Urinary bladder (tissue), 4 donors: ENCODE data around the gene CPLX3. TPM values are rescaled to one million over a fixed set of nuclear protein-coding genes. Genes with fewer than 3 reads are reported as not detected.
A peak's percentile ranks its signal among the peaks of the same experiment; 100 is the strongest.

Source experiments
- DNase-seq: peaks from one replicate; pipeline ENCODE4 v3.0.0-alpha.2; 2015; ENCODE audit errors: extremely low spot score
- H3K27ac ChIP-seq: one replicate; pipeline ENCODE4 v1.5.1; 2013; ENCODE audit warnings: low read depth, mild to moderate bottlenecking, moderate library complexity
- H3K36me3 ChIP-seq: one replicate; pipeline ENCODE4 v1.6.1; 2013; ENCODE audit warnings: mild to moderate bottlenecking, moderate library complexity; ENCODE audit not compliant: insufficient read depth
- H3K4me1 ChIP-seq: one replicate; pipeline ENCODE4 v1.6.1; 2013; ENCODE audit warnings: mild to moderate bottlenecking, moderate library complexity; ENCODE audit not compliant: insufficient read depth
- H3K4me3 ChIP-seq: one replicate; pipeline ENCODE4 v1.5.1; 2013; ENCODE audit warnings: low read depth, low read length
- WGBS: extraction: QIAGEN DNeasy Blood & Tissue Kit; methylation state at CpG from one replicate; pipeline ENCODE4 v1.1.7; 2013; 5-methylcytosine and 5-hydroxymethylcytosine counted together
- polyA plus RNA-seq: library from polyadenylated mRNA; stranded (reverse); fragments of 200-250 nt; gene quantifications from one replicate; pipeline ENCODE4 v1.2.3, GENCODE V29; 2013
- total RNA-seq: library from RNA; depleted of rRNA; stranded (reverse); fragments of >200 nt; gene quantifications from one replicate; pipeline ENCODE4 v1.2.3, GENCODE V29; 2014
- donor health status: healthy with polysubstance abuse.
- donor health status: healthy.

Gene CPLX3
- total RNA-seq: not detected
- polyA plus RNA-seq: 0.22 TPM

- WGBS: 2% methylated on average over 44 of the region's 44 CpGs
- DNase-seq: no peak
- Histone ChIP-seq H3K4me1 (peaks cover 2% of the 10 kb centered on the region), H3K27ac (no peak within 1 kb of the TSS), H3K4me3 (no peak within 1 kb of the TSS), H3K36me3 (no peaks in the 10 kb centered on the region)
These were observed at the start of gene CPLX3 for GRCh38 chr15:74826364-74826819. Gene CPLX3 (plus strand): TSS chr15:74826627. CDS start chr15:74826704, 77 bp downstream.

- WGBS: 36% methylated on average over 13 of the region's 13 CpGs
- no peak overlapping the region for H3K27ac ChIP-seq
These were observed 49.3 kb upstream of the CPLX3 start for GRCh38 chr15:74776821-74777768.

GRCh38 chr15:74777769-74778598 is 48.4 kb upstream of the CPLX3 start:
- no peak overlapping the region for H3K4me3 ChIP-seq
- DNase-seq: no peak
- 88% methylated on average over 6 of the region's 6 CpGs for WGBS
- H3K27ac ChIP-seq: no peak overlapping the region
- H3K36me3 ChIP-seq: no peaks in the 10 kb centered on the region
- H3K4me1 ChIP-seq: peaks cover 2% of the 10 kb centered on the region

More at GRCh38 chr15:74776821-74777768, 49.3 kb upstream of the CPLX3 start:
- Histone ChIP-seq H3K4me3 (no peak overlapping the region), H3K4me1 (peaks cover 2% of the 10 kb centered on the region), H3K36me3 (no peaks in the 10 kb centered on the region)
- no peak for DNase-seq

GRCh38 chr15:74778599-74778970 is 47.8 kb upstream of the CPLX3 start:
- peaks cover 2% of the 10 kb centered on the region for H3K4me1 ChIP-seq
- H3K4me3 ChIP-seq: no peak overlapping the region
- no peak overlapping the region for H3K27ac ChIP-seq
- WGBS: 91% methylated on average over 5 of the region's 5 CpGs
- DNase-seq: no peak
- no peaks in the 10 kb centered on the region for H3K36me3 ChIP-seq

- DNase-seq: no peak
- H3K27ac ChIP-seq: no peak overlapping the region
- no peak overlapping the region for H3K4me3 ChIP-seq
- H3K4me1 ChIP-seq: peaks cover 2% of the 10 kb centered on the region
- 81% methylated on average over 7 of the region's 7 CpGs for WGBS
- H3K36me3 ChIP-seq: no peaks in the 10 kb centered on the region
These were observed 47.2 kb upstream of the CPLX3 start for GRCh38 chr15:74779162-74779648.

GRCh38 chr15:74780523-74781430 is 45.6 kb upstream of the CPLX3 start:
- no peak overlapping the region for H3K4me3 ChIP-seq
- H3K4me1 ChIP-seq: peaks cover 2% of the 10 kb centered on the region
- H3K27ac ChIP-seq: no peak overlapping the region
- H3K36me3 ChIP-seq: no peaks in the 10 kb centered on the region
- no peak for DNase-seq
- 55% methylated on average over 16 of the region's 16 CpGs for WGBS

- no peak for DNase-seq
- Histone ChIP-seq H3K27ac (peak within 1 kb of the TSS; percentile 92), H3K4me3 (peak within 1 kb of the TSS; percentile 93), H3K36me3 (no peaks in the 10 kb centered on the region), H3K4me1 (peaks cover 2% of the 10 kb centered on the region)
- WGBS: under 1% methylated on average over 74 of the region's 74 CpGs
These were observed 44.8 kb upstream of the CPLX3 start, which contains the start of gene CSK for GRCh38 chr15:74781431-74782258. Gene CSK (plus strand): TSS chr15:74782080. CDS start chr15:74798298, 16,218 bp downstream.

GRCh38 chr15:74782259-74783071 is 44.0 kb upstream of the CPLX3 start:
- H3K4me1 ChIP-seq: peaks cover 2% of the 10 kb centered on the region
- DNase-seq: no peak
- no peaks in the 10 kb centered on the region for H3K36me3 ChIP-seq
- H3K4me3 ChIP-seq: peak overlapping the region; percentile 93
- under 1% methylated on average over 72 of the region's 72 CpGs for WGBS
- peak overlapping the region; percentile 92 for H3K27ac ChIP-seq

GRCh38 chr15:74783072-74783807 is 43.2 kb upstream of the CPLX3 start:
- Histone ChIP-seq H3K4me3 (peak overlapping the region; percentile 93), H3K36me3 (no peaks in the 10 kb centered on the region), H3K27ac (peak overlapping the region; percentile 2), H3K4me1 (peaks cover 2% of the 10 kb centered on the region)
- WGBS: 10% methylated on average over 13 of the region's 13 CpGs
- DNase-seq: no peak

- Histone ChIP-seq H3K4me3 (peak overlapping the region; percentile 93), H3K36me3 (no peaks in the 10 kb centered on the region), H3K4me1 (peaks cover 2% of the 10 kb centered on the region), H3K27ac (peak overlapping the region; percentile 2)
- no peak for DNase-seq
- WGBS: 40% methylated on average over 3 of the region's 3 CpGs
These were observed 42.6 kb upstream of the CPLX3 start for GRCh38 chr15:74783808-74784175.
